Ishikawa (cell line): ENCODE data around the gene SH3BP5L.

Experiments
- CEBPB ChIP-seq: IDR thresholded peaks from 2 replicates; pipeline ENCODE4 v1.6.1; 2012
- CREB1 ChIP-seq: IDR thresholded peaks from 2 replicates; pipeline ENCODE4 v1.6.1; 2012; ENCODE audit warnings: low read depth
- EGR1 ChIP-seq: IDR thresholded peaks from 2 replicates; pipeline ENCODE4 v1.6.1; 2012
- EP300 ChIP-seq: IDR thresholded peaks from 2 replicates; pipeline ENCODE4 v1.6.1; 2012; ENCODE audit warnings: borderline replicate concordance
- FOXM1 ChIP-seq: IDR thresholded peaks from 2 replicates; pipeline ENCODE4 v1.6.1; 2012; ENCODE audit warnings: low read depth, borderline replicate concordance
- NFIC ChIP-seq: IDR thresholded peaks from 2 replicates; pipeline ENCODE4 v1.6.1; 2012
- RAD21 ChIP-seq: IDR thresholded peaks from 2 replicates; pipeline ENCODE4 v1.6.1; 2012; ENCODE audit warnings: low read depth
- TAF1 ChIP-seq: IDR thresholded peaks from 2 replicates; pipeline ENCODE4 v1.6.1; 2012; ENCODE audit warnings: low read depth, mild to moderate bottlenecking
- TCF12 ChIP-seq: IDR thresholded peaks from 2 replicates; pipeline ENCODE4 v1.6.1; 2012; ENCODE audit warnings: low read depth
- TEAD4 ChIP-seq: IDR thresholded peaks from 2 replicates; pipeline ENCODE4 v1.6.1; 2012
- YY1 ChIP-seq: IDR thresholded peaks from 2 replicates; pipeline ENCODE4 v1.6.1; 2012; ENCODE audit warnings: low read depth
- ZBTB7A ChIP-seq: IDR thresholded peaks from 2 replicates; pipeline ENCODE4 v1.6.1; 2012; ENCODE audit warnings: low read depth
- TF ChIP-seq, protein P1 (sequence below): IDR thresholded peaks from 2 replicates; pipeline ENCODE4 v1.6.1; 2012; ENCODE audit warnings: low read depth, mild to moderate bottlenecking
- TF ChIP-seq, protein P2 (sequence below): IDR thresholded peaks from 2 replicates; pipeline ENCODE4 v1.6.1; 2012
- TF ChIP-seq, protein P3 (sequence below): IDR thresholded peaks from 2 replicates; pipeline ENCODE4 v1.6.1; 2012

The SH3BP5L gene

DNA sequence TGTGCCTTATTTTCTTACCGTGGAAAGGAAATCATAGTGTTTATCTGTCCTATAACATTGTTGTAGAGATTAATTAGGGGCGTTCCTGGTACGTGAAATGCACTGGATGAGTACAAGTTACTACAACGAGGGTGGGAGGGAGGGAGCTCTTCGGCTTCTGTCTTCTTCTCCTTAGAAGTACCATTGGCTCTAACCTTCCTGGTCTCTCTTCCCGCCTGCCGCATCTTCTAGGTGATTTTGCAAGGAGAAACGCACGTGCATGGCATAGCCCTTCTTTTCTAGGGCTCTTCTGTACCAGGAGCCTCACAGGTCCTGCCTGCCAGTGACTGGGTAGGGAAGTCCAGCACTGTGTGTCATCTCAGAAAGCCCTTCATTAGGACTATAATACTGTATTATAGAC, 16.8 kb downstream of the SH3BP5L start:
- TF ChIP-seq, protein P1, sequence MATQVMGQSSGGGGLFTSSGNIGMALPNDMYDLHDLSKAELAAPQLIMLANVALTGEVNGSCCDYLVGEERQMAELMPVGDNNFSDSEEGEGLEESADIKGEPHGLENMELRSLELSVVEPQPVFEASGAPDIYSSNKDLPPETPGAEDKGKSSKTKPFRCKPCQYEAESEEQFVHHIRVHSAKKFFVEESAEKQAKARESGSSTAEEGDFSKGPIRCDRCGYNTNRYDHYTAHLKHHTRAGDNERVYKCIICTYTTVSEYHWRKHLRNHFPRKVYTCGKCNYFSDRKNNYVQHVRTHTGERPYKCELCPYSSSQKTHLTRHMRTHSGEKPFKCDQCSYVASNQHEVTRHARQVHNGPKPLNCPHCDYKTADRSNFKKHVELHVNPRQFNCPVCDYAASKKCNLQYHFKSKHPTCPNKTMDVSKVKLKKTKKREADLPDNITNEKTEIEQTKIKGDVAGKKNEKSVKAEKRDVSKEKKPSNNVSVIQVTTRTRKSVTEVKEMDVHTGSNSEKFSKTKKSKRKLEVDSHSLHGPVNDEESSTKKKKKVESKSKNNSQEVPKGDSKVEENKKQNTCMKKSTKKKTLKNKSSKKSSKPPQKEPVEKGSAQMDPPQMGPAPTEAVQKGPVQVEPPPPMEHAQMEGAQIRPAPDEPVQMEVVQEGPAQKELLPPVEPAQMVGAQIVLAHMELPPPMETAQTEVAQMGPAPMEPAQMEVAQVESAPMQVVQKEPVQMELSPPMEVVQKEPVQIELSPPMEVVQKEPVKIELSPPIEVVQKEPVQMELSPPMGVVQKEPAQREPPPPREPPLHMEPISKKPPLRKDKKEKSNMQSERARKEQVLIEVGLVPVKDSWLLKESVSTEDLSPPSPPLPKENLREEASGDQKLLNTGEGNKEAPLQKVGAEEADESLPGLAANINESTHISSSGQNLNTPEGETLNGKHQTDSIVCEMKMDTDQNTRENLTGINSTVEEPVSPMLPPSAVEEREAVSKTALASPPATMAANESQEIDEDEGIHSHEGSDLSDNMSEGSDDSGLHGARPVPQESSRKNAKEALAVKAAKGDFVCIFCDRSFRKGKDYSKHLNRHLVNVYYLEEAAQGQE = no peak
- no peak for TF ChIP-seq YY1
- TF ChIP-seq RAD21 = no peak
- TF ChIP-seq EP300 = no peak
- no peak for TF ChIP-seq TEAD4
- no peak for TF ChIP-seq ZBTB7A
- TF ChIP-seq CEBPB = no peak
- TF ChIP-seq, protein P2, sequence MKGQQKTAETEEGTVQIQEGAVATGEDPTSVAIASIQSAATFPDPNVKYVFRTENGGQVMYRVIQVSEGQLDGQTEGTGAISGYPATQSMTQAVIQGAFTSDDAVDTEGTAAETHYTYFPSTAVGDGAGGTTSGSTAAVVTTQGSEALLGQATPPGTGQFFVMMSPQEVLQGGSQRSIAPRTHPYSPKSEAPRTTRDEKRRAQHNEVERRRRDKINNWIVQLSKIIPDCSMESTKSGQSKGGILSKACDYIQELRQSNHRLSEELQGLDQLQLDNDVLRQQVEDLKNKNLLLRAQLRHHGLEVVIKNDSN = no peak
- no peak for TF ChIP-seq NFIC

DNA sequence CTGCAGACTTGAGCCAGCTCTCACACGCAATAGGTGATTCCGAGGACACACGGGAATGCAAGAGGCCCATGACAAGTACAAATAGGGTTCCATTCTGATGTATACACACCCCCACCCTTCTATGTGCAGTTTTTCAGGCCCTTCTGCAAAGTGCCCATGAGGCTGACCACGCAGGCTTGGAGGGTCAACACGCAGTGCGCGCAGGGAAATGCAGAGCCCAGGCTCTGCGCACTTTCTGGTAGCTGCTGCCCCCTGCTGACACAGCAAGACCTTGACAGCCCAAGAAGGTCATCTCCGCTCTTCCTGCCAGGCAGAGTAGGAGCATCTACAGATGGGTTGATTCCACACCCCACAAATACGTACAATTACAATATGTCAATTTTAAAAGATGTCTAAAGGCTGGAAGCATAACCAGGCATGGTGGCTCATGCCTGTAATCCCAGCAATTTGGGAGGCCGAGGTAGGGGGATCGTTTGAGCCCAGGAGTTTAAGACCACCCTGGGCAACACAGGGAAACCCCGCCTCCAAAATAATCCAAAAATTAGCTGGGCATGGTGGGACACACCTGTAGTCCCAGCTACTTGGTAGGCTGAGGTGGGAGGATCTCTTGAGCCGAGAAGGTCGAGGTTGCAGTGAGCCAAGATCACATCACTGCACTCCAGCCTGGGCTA, 18.5 kb downstream of the SH3BP5L start:
- TF ChIP-seq CREB1 (no peak), RAD21 (peak; percentile 77)

DNA sequence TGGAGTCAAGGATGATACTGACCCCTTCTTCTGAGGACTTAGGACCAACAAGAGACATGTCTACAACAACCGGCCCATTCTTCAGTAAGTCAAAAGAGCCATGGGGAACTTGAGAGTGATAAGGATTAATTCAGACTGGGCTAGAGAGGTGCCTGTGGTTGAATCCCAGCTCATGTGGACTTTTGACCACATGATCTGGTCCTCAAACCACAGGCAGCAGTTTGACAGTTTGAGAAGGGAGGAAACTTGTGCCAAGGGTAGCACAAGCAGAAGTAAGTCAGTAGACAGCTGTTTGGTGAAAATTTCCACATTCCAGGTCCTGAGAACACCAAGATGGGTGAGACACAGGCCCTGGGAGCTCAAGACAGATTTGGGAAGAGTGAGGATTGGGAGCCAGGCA, 19.8 kb downstream of the SH3BP5L start:
- TF ChIP-seq TCF12 (no peak), RAD21 (no peak), NFIC (no peak), TAF1 (no peak), EGR1 (no peak), TEAD4 (no peak), EP300 (no peak), ZBTB7A (no peak), YY1 (no peak), FOXM1 (no peak), CREB1 (no peak), CEBPB (no peak)
- TF ChIP-seq, protein P2 = no peak
- TF ChIP-seq, protein P1 = no peak
- TF ChIP-seq, protein P3, sequence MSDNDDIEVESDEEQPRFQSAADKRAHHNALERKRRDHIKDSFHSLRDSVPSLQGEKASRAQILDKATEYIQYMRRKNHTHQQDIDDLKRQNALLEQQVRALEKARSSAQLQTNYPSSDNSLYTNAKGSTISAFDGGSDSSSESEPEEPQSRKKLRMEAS = no peak

DNA sequence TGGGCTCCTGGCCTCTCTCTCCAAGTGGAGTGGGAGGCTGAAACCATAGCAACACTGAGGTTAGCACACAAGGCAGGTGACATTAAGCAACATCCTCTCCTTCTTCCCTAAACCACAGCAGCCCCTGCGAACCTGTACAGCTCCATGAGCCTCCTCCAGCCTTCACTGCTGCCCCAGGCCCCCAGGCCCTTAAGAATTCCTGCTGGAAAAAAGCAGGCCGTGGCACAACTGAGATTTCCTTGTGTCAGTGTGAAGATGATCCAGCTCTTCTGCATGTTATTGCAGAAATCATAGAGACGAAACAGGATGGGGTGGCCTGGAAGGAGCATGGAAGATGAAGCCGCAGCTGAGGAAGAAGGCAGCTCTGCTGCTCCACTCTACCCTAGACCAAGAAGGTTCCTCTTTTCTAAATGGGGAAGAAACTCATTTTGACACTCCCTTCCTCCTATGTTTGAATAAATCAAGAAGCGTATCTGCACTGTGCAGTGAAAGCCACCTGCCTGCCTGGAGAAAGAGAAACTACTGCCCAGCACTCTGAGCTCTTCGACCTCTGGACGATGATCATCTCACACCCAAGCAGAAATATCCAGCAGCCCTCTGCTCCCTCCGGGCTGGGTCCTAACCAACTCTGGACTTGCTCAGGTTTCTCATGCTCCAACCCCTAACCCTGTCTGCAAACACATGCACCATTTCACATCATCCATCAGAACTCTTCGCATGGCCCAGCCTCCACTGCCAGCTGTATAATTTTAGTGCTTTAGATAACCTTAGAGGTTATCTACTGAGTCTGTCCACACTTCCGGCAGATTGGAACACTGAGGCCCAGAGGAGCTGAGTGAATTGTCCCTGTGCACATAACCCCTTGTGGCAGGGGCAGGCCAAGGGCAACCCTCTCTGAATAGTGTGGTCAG, 20.7 kb downstream of the SH3BP5L start:
- TF ChIP-seq CREB1 = no peak

DNA sequence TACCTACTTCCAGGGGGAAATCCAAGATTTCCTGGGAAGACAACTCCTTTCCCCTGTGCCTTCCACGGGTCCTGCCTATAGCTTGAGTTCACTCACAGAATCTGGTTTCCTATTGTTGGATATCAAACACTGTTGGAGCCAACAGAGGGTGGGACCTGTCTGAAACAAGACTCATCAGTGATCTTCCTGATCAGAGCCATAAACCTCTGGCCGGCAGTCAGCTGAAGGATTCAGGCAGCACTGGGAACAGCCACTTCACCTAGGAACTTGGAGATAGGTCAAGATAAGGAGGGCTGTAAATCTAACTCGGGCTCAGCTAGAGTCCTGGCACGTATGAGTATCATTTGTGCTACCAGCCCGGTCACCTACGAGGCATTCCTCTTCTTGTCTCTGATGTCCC, 23.3 kb downstream of the SH3BP5L start:
- TF ChIP-seq YY1 (no peak), TEAD4 (no peak), CEBPB (no peak), FOXM1 (no peak), NFIC (no peak), EGR1 (no peak), RAD21 (no peak), ZBTB7A (no peak), EP300 (no peak), TCF12 (no peak), TAF1 (no peak), CREB1 (no peak)
- TF ChIP-seq, protein P1 = no peak
- TF ChIP-seq, protein P3 = no peak
- TF ChIP-seq, protein P2 = no peak
